SK-N-SH (cell line): ENCODE measurements around the gene DLG1. TPM values are rescaled to one million over a fixed set of nuclear protein-coding genes. Genes with fewer than 3 reads are reported as not detected.

Experiments used
- CTCF ChIA-PET: fragments of 300-600, 350-600 bp; formaldehyde crosslinking; extraction: SDS; loops from one replicate; lab custom pipeline; 2021; lab: Yijun Ruan, JAX
- POLR2A ChIA-PET: fragments of 350-600 bp; sonication (Branson Sonifier 250); formaldehyde crosslinking; extraction: SDS; loops from one replicate; lab custom pipeline; 2020; ENCODE audit warnings: antibody characterized with exemption, inconsistent platforms; lab: Yijun Ruan, JAX
- DNase-seq: peaks from one replicate; pipeline ENCODE4 v3.0.0; 2012
- H2AFZ ChIP-seq: fragments of 200-600 bp; sonication (generic); 2 replicates; pipeline ENCODE4 v1.8.1; 2016; ENCODE audit warnings: antibody characterized with exemption, mild to moderate bottlenecking, low read depth
- H3F3A ChIP-seq: fragments of 200-600 bp; sonication (generic); replicated peaks from 2 replicates; pipeline ENCODE3; 2016; ENCODE audit warnings: antibody characterized with exemption, mild to moderate bottlenecking; ENCODE audit not compliant: insufficient read depth
- H3K27ac ChIP-seq, 2 experiments: fragments of 200-500 bp in 1 of 2; fragments of 200-600 bp in 1 of 2; sonication (Bioruptor generic) in 1 of 2; sonication (generic), shearing (Covaris generic) in 1 of 2; 2 replicates each; pipeline versions ENCODE4 v1.5.1 to v1.6.1; 2014 to 2016; ENCODE audit warnings: low read depth in 2 of 2, inconsistent platforms in 1 of 2, low read length in 1 of 2, mild to moderate bottlenecking in 1 of 2, mixed read lengths in 1 of 2
- H3K27me3 ChIP-seq: fragments of 200-600 bp; sonication (generic), shearing (Covaris generic); 2 replicates; pipeline ENCODE4 v1.6.1; 2016; ENCODE audit warnings: mixed run types; ENCODE audit not compliant: insufficient read depth
- H3K36me3 ChIP-seq, 2 experiments: fragments of 200-500 bp in 1 of 2; fragments of 200-600 bp in 1 of 2; sonication (Bioruptor generic) in 1 of 2; sonication (generic) in 1 of 2; replicated peaks in 1 of 2; 2 replicates each; pipeline versions ENCODE3 to v1.5.1; 2014 to 2016; ENCODE audit warnings: low read length in 1 of 2, mild to moderate bottlenecking in 1 of 2; ENCODE audit not compliant: insufficient read depth in 2 of 2, control insufficient read depth in 1 of 2
- H3K4me1 ChIP-seq, 2 experiments: fragments of 200-500 bp in 1 of 2; fragments of 200-600 bp in 1 of 2; sonication (Bioruptor generic) in 1 of 2; sonication (generic), shearing (Covaris generic) in 1 of 2; 2 replicates each; pipeline versions ENCODE4 v1.5.1 to v1.6.1; 2014 to 2016; ENCODE audit warnings: low read depth in 1 of 2, low read length in 1 of 2, mixed run types in 1 of 2; ENCODE audit not compliant: insufficient read depth in 2 of 2, control insufficient read depth in 1 of 2
- H3K4me2 ChIP-seq: fragments of 200-600 bp; sonication (generic), shearing (Covaris generic); 2 replicates; pipeline ENCODE4 v1.6.1; 2017; ENCODE audit warnings: mixed run types
- H3K4me3 ChIP-seq, 2 experiments: fragments of 200-500 bp in 1 of 2; fragments of 200-600 bp in 1 of 2; sonication (Bioruptor generic) in 1 of 2; sonication (generic), shearing (Covaris generic) in 1 of 2; 2 replicates each; pipeline versions ENCODE4 v1.5.1 to v1.8.1; 2014 to 2016; ENCODE audit warnings: low read depth in 2 of 2, inconsistent platforms in 1 of 2, low read length in 1 of 2, mild to moderate bottlenecking in 1 of 2, mixed read lengths in 1 of 2, moderate library complexity in 1 of 2
- H3K79me2 ChIP-seq: fragments of 200-600 bp; sonication (generic); 2 replicates; pipeline ENCODE4 v1.8.1; 2017; ENCODE audit warnings: mild to moderate bottlenecking; ENCODE audit not compliant: insufficient read depth
- H3K9ac ChIP-seq: fragments of 200-600 bp; sonication (generic); 2 replicates; pipeline ENCODE4 v1.6.1; 2017; ENCODE audit warnings: mixed run types
- H3K9me2 ChIP-seq: fragments of 200-600 bp; sonication (generic); 2 replicates; pipeline ENCODE4 v1.6.1; 2017; ENCODE audit warnings: mixed run types
- H3K9me3 ChIP-seq: fragments of 200-600 bp; sonication (generic); 2 replicates; pipeline ENCODE4 v1.6.1; 2017; ENCODE audit warnings: mixed run types, mild to moderate bottlenecking, moderate library complexity
- H4K20me1 ChIP-seq: fragments of 200-600 bp; sonication (generic); 2 replicates; pipeline ENCODE4 v1.6.1; 2017; ENCODE audit warnings: mild to moderate bottlenecking, mixed run types; ENCODE audit not compliant: insufficient read depth
- ELF1 ChIP-seq: IDR thresholded peaks from 2 replicates; pipeline ENCODE4 v1.4.0; 2012
- EP300 ChIP-seq, 2 experiments: IDR thresholded peaks; 2 replicates each; pipeline versions ENCODE4 v1.4.0 to v1.6.1; 2012; ENCODE audit warnings: borderline replicate concordance in 1 of 2, low read depth in 1 of 2, low read length in 1 of 2
- EZH2phosphoT487 ChIP-seq: fragments of 200-600 bp; sonication (generic); IDR thresholded peaks from 2 replicates; pipeline ENCODE4 v1.6.1; 2017; ENCODE audit warnings: low read depth, mixed run types, mild to moderate bottlenecking, antibody characterized with exemption, moderate library complexity, borderline replicate concordance
- GABPA ChIP-seq: IDR thresholded peaks from 2 replicates; pipeline ENCODE4 v1.4.0; 2012; ENCODE audit warnings: low read depth, mild to moderate bottlenecking
- GATA2 ChIP-seq: sonication (generic); formaldehyde crosslinking; IDR thresholded peaks from 2 replicates; pipeline ENCODE4 v1.5.0; 2020; ENCODE audit warnings: mild to moderate bottlenecking, missing genetic modification reagents
- JUND ChIP-seq: IDR thresholded peaks from 2 replicates; pipeline ENCODE4 v1.4.0; 2012
- MEF2A ChIP-seq: IDR thresholded peaks from 2 replicates; pipeline ENCODE4 v1.4.0; 2012; ENCODE audit warnings: low read depth, borderline replicate concordance
- NFIC ChIP-seq: IDR thresholded peaks from 2 replicates; pipeline ENCODE4 v1.4.0; 2012; ENCODE audit warnings: borderline replicate concordance
- POLR2AphosphoS5 ChIP-seq: IDR thresholded peaks from 2 replicates; pipeline ENCODE4 v1.6.1; 2012; ENCODE audit warnings: low read depth, low read length
- RCOR1 ChIP-seq: fragments of 150-350 bp; IDR thresholded peaks from 2 replicates; pipeline ENCODE4 v1.6.1; 2017; ENCODE audit warnings: antibody characterized with exemption, low read length
- SMC3 ChIP-seq: IDR thresholded peaks from 2 replicates; pipeline ENCODE4 v1.6.1; 2012; ENCODE audit warnings: low read depth, low read length, improper control_type of control experiment
- TEAD4 ChIP-seq: IDR thresholded peaks from 2 replicates; pipeline ENCODE4 v1.4.0; 2012; ENCODE audit warnings: mild to moderate bottlenecking, borderline replicate concordance; ENCODE audit not compliant: insufficient read depth
- YY1 ChIP-seq: IDR thresholded peaks from 2 replicates; pipeline ENCODE4 v1.4.0; 2012; ENCODE audit warnings: low read depth, mild to moderate bottlenecking
- WGBS: methylation state at CpG from one replicate; pipeline ENCODE4 v1.1.6; 2017; ENCODE audit warnings: low lambda C conversion rate; 5-methylcytosine and 5-hydroxymethylcytosine counted together
- polyA plus RNA-seq, 3 experiments: library from polyadenylated mRNA; depleted of rRNA; stranded (reverse); fragments of >200 nt; gene quantifications; 2 replicates each; pipeline ENCODE4 v1.2.3, GENCODE V29; 2012
- TF ChIP-seq, protein P1 (sequence below): fragments of 150-350 bp; IDR thresholded peaks from 2 replicates; pipeline ENCODE4 v1.6.1; 2017; ENCODE audit warnings: antibody characterized with exemption, low read length, low read depth, borderline replicate concordance
- TF ChIP-seq, protein P2 (sequence below): fragments of 200-600 bp; sonication (generic); IDR thresholded peaks from 2 replicates; pipeline ENCODE4 v1.6.1; 2017; ENCODE audit warnings: antibody characterized with exemption, mild to moderate bottlenecking, moderate library complexity
- TF ChIP-seq, protein P3 (sequence below): IDR thresholded peaks from 2 replicates; pipeline ENCODE4 v1.4.0; 2012; ENCODE audit warnings: low read depth

DLG1 gene
- polyA plus RNA-seq, 1 of the 3 experiments (the other 2 are of a cell fraction): 16.5 TPM

DNA sequence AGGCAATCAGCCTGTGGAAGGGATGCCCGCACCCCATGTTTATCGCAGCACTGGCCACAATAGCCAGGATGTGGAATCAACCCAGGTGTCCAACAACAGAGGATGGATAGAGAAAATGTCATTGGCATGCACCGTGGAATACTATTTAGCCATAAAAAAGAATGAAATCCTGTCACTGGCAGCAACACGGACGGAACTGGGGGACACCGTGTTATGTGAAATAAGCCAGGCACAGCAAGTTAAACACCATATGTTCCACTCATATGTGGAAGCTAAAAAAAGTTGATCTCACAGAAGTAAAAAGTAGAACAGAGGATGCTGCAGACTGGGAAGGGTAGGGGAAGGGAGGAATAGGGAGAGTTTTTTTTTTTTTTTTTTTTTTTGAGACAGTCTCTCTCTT lies 284.4 kb downstream of the DLG1 start:
- no peak overlapping the region for H3K4me3 ChIP-seq

DNA sequence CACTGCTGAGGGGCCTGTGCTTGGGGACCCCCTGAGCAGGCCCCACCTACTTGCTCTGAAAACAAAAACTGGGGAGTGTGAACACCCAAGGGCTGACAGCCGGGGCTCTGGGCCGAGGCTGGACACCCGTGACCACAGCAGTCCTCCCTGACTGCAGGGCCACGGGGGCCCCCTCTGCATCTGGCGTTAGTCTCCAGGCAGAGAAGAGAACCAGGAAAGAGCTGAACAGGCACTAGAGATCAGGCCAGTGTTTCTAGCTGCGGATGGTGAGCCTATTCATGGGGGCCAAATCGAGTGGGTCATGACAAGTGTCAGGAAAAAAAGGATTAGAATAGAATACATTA lies 285.9 kb downstream of the DLG1 start:
- Histone ChIP-seq H3K4me3 (no peak overlapping the region), H3K4me2 (no peak overlapping the region), H3K27ac (no peak overlapping the region), H3K27me3 (no peaks in the 10 kb centered on the region), H3K79me2 (no peaks in the 10 kb centered on the region), H2AFZ (no peak overlapping the region), H4K20me1 (no peaks in the 10 kb centered on the region), H3K9me2 (no peaks in the 10 kb centered on the region), H3K9me3 (no peaks in the 10 kb centered on the region), H3K4me1 (peaks cover 0 to 14% of the 10 kb centered on the region in 2 experiments; a peak in 1 of 4 replicates), H3F3A (no peaks in the 10 kb centered on the region), H3K36me3 (no peaks in the 10 kb centered on the region), H3K9ac (no peak overlapping the region)
- 86% methylated on average over 5 of the region's 7 CpGs for WGBS
- ChIA-PET POLR2A (no interaction called here), CTCF (interaction anchor here (1.4 to 11.0 kb wide), 3 partner anchors 9 to 171 kb away, joined by 3 to 81 read pairs (median 8); partner anchors contain the start of gene MELTF)
- TF ChIP-seq, protein P1, sequence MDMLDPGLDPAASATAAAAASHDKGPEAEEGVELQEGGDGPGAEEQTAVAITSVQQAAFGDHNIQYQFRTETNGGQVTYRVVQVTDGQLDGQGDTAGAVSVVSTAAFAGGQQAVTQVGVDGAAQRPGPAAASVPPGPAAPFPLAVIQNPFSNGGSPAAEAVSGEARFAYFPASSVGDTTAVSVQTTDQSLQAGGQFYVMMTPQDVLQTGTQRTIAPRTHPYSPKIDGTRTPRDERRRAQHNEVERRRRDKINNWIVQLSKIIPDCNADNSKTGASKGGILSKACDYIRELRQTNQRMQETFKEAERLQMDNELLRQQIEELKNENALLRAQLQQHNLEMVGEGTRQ: no peak
- TF ChIP-seq RCOR1 (no peak), NFIC (no peak), JUND (no peak)
- DNase-seq: no peak

More for the DNA sequence above, 284.4 kb downstream of the DLG1 start:
- POLR2A ChIA-PET: no interaction called here
- Histone ChIP-seq H3F3A (peaks cover 2% of the 10 kb centered on the region), H3K27ac (no peak overlapping the region), H3K79me2 (no peaks in the 10 kb centered on the region), H3K9ac (no peak overlapping the region), H3K9me2 (no peaks in the 10 kb centered on the region), H3K27me3 (no peaks in the 10 kb centered on the region), H4K20me1 (no peaks in the 10 kb centered on the region), H3K4me1 (peaks cover 0 to 14% of the 10 kb centered on the region in 2 experiments; a peak in 1 of 4 replicates), H2AFZ (no peak overlapping the region), H3K4me2 (no peak overlapping the region)
- no peak for DNase-seq
- 94% methylated on average over 6 of the region's 6 CpGs for WGBS
- TF ChIP-seq EP300 (IDR thresholded peaks at IDR 0.05; ENCODE audit: borderline replicate concordance in 1 of 2, low read depth in 1 of 2, low read length in 1 of 2) (no peak), GATA2 (CRISPR knock-in tag) (no peak), YY1 (no peak), POLR2AphosphoS5 (no peak), ELF1 (no peak), GABPA (no peak), SMC3 (no peak), MEF2A (no peak), EZH2phosphoT487 (no peak), TEAD4 (no peak)
- TF ChIP-seq, protein P2, sequence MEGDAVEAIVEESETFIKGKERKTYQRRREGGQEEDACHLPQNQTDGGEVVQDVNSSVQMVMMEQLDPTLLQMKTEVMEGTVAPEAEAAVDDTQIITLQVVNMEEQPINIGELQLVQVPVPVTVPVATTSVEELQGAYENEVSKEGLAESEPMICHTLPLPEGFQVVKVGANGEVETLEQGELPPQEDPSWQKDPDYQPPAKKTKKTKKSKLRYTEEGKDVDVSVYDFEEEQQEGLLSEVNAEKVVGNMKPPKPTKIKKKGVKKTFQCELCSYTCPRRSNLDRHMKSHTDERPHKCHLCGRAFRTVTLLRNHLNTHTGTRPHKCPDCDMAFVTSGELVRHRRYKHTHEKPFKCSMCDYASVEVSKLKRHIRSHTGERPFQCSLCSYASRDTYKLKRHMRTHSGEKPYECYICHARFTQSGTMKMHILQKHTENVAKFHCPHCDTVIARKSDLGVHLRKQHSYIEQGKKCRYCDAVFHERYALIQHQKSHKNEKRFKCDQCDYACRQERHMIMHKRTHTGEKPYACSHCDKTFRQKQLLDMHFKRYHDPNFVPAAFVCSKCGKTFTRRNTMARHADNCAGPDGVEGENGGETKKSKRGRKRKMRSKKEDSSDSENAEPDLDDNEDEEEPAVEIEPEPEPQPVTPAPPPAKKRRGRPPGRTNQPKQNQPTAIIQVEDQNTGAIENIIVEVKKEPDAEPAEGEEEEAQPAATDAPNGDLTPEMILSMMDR: no peak
- TF ChIP-seq, protein P3, sequence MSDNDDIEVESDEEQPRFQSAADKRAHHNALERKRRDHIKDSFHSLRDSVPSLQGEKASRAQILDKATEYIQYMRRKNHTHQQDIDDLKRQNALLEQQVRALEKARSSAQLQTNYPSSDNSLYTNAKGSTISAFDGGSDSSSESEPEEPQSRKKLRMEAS: no peak
- TF ChIP-seq, all 33 proteins: peak for 0
- Histone ChIP-seq H3K36me3 (no peaks in the 10 kb centered on the region), H3K9me3 (no peaks in the 10 kb centered on the region)
- CTCF ChIA-PET: interaction anchor here (1.6 to 11.0 kb wide), 2 partner anchors 15 to 173 kb away, joined by 5 to 81 read pairs; partner anchors contain the start of gene MELTF
